Measurements from ENCODE around the gene SAT2.

SAT2 gene

GRCh38 chr17:7576432-7576937, 51.1 kb downstream of the SAT2 start:
- no peak for DNase-seq (ENCODE audit: low spot score)

Small RNA genes within 50 kb of the gene (small RNA-seq; reads per million reads assigned to genes)
- gene CD68 (0 reads per million in 2 experiments), gene SNORD10 (0 reads per million in 2 experiments)

All from SK-N-DZ (cell line).